Cardiac fibroblast (primary cell): Measurements from ENCODE around the gene CEND1.

Experiments
- DNase-seq, 2 donors: peaks; one replicate each; pipeline versions ENCODE4 v3.0.0 to v3.0.0-alpha.2; 2010; ENCODE audit warnings: low read depth in 2 of 2
- H3K4me3 ChIP-seq, 2 donors: replicated peaks in 1 of 2; 1 replicate in 1 of 2; 2 replicates in 1 of 2; pipeline ENCODE4 v1.5.1; 2011; ENCODE audit warnings: low read depth in 2 of 2, low read length in 2 of 2, mild to moderate bottlenecking in 2 of 2, moderate library complexity in 1 of 2
- CTCF ChIP-seq: IDR thresholded peaks from one replicate; pipeline ENCODE4 v1.5.1; 2011; ENCODE audit warnings: low read depth, mild to moderate bottlenecking, low read length, inconsistent platforms

The CEND1 gene

DNA sequence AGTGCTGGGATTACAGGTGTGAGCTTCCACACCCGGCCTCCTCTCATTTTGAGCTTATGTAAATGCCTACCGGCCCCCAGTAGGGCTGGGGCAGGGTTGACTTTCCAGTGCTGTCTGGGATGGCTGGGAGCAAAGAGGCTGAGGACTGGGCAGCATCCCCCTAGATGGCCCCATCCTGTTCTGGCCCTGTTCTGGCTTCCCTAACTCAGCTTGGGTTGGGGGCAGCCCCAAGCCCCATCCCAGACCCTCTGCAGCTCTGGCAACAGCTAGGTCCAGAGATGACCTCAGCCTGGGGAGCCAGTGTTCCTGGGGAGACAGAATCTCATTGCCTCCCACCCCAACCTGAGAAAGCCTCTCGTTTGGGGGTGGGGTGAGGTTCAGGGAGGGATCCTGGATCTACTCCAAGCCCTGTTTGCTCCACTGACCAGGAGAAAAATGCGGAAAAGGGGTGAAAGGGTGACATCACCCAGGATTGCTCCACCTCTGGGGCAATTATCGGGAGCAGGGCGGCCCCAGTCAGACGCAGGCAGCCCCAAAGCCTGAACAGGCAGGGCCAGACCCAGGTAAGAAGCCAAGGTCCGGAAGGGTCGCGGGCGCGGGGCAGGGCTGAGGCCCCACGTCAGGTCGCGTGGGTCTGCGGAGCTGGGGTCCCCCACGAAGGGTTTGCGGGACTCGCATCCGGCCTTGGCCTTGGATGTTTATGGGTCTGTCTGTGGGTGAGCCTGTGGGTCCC lies 28.7 kb upstream of the CEND1 start, which contains the start of gene PNPLA2:
TSS of gene PNPLA2 (plus strand) at position 519 of the 733 bp plus-strand sequence. CDS start 805 bp downstream, outside the sequence.
- TF ChIP-seq CTCF, result no peak
- DNase-seq, result peak; percentile 73 to 75
- peak within 1 kb of the TSS; percentile 72 to 76 for H3K4me3 ChIP-seq

- no peak for DNase-seq
- no peak for TF ChIP-seq CTCF
- H3K4me3 ChIP-seq, result no peak overlapping the region
These were observed 26.5 kb upstream of the CEND1 start for GRCh38 chr11:816433-816779.

- no peak for DNase-seq
- no peak overlapping the region for H3K4me3 ChIP-seq
- TF ChIP-seq CTCF, result no peak
These were observed 26.0 kb upstream of the CEND1 start for GRCh38 chr11:815675-816432.

GRCh38 chr11:813456-814096 lies 23.7 kb upstream of the CEND1 start:
- no peak overlapping the region for H3K4me3 ChIP-seq
- no peak for TF ChIP-seq CTCF
- no peak for DNase-seq

DNA sequence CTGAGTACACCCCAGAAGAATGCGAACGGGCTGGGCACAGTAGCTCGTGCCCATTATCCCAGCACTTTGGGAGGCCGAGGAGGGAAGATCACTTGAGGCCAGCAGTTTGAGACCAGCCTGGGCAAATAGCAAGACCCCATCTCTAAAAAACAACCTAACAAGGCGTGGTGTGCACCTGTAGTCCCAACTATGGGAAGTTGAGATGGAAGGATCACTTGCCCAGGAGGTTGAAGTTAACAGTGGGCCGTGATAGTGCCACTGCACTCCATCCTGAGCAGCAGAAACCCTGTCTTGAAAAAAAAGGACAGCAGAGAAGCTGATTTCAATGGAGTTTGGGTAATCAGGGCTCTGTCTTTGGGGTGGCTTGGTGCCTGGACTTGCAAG lies 23.2 kb upstream of the CEND1 start:
- no peak for DNase-seq
- H3K4me3 ChIP-seq, result no peak overlapping the region
- TF ChIP-seq CTCF, result no peak

GRCh38 chr11:812390-812789 lies 22.5 kb upstream of the CEND1 start:
- no peak for TF ChIP-seq CTCF
- H3K4me3 ChIP-seq, result no peak overlapping the region
- no peak for DNase-seq
